SK-N-SH (cell line): ENCODE results near the gene NIN.

Source experiments
- EP300 ChIP-seq, 2 experiments: IDR thresholded peaks; 2 replicates each; pipeline versions ENCODE4 v1.4.0 to v1.6.1; 2012; ENCODE audit warnings: borderline replicate concordance in 1 of 2, low read depth in 1 of 2, low read length in 1 of 2
- FOSL2 ChIP-seq: IDR thresholded peaks from 2 replicates; pipeline ENCODE4 v1.4.0; 2012; ENCODE audit warnings: low read depth, mild to moderate bottlenecking, moderate library complexity, borderline replicate concordance
- GABPA ChIP-seq: IDR thresholded peaks from 2 replicates; pipeline ENCODE4 v1.4.0; 2012; ENCODE audit warnings: low read depth, mild to moderate bottlenecking
- GATA2 ChIP-seq: sonication (generic); formaldehyde crosslinking; IDR thresholded peaks from 2 replicates; pipeline ENCODE4 v1.5.0; 2020; ENCODE audit warnings: mild to moderate bottlenecking, missing genetic modification reagents
- MXI1 ChIP-seq: IDR thresholded peaks from 2 replicates; pipeline ENCODE4 v1.6.1; 2012; ENCODE audit warnings: mild to moderate bottlenecking, low read depth, low read length, improper control_type of control experiment
- NFIC ChIP-seq: IDR thresholded peaks from 2 replicates; pipeline ENCODE4 v1.4.0; 2012; ENCODE audit warnings: borderline replicate concordance
- POLR2AphosphoS5 ChIP-seq: IDR thresholded peaks from 2 replicates; pipeline ENCODE4 v1.6.1; 2012; ENCODE audit warnings: low read depth, low read length
- RAD21 ChIP-seq: IDR thresholded peaks from 2 replicates; pipeline ENCODE4 v1.6.1; 2012; ENCODE audit warnings: mild to moderate bottlenecking, low read length
- SIN3A ChIP-seq: IDR thresholded peaks from 2 replicates; pipeline ENCODE4 v1.6.1; 2012; ENCODE audit warnings: low read depth, mild to moderate bottlenecking, low read length, moderate library complexity, borderline replicate concordance
- YY1 ChIP-seq: IDR thresholded peaks from 2 replicates; pipeline ENCODE4 v1.4.0; 2012; ENCODE audit warnings: low read depth, mild to moderate bottlenecking
- TF ChIP-seq, protein P1 (sequence below): IDR thresholded peaks from 2 replicates; pipeline ENCODE4 v1.4.0; 2012; ENCODE audit warnings: low read depth, borderline replicate concordance
- TF ChIP-seq, protein P2 (sequence below): fragments of 200-600 bp; sonication (generic); IDR thresholded peaks from 2 replicates; pipeline ENCODE4 v1.6.1; 2017; ENCODE audit warnings: antibody characterized with exemption, mild to moderate bottlenecking, moderate library complexity
- TF ChIP-seq, protein P3 (sequence below): fragments of 150-350 bp; IDR thresholded peaks from 2 replicates; pipeline ENCODE4 v1.6.1; 2016; ENCODE audit warnings: mild to moderate bottlenecking, low read depth, low read length
- TF ChIP-seq, protein P4 (sequence below): IDR thresholded peaks from 2 replicates; pipeline ENCODE4 v1.4.0; 2012; ENCODE audit warnings: low read depth

GRCh38 chr14:50830044-50830931 is 674 bp downstream of the NIN start:
- TF ChIP-seq EP300 (IDR thresholded peaks at IDR 0.05; ENCODE audit: borderline replicate concordance in 1 of 2, low read depth in 1 of 2, low read length in 1 of 2) (no peak), FOSL2 (no peak), RAD21 (no peak), GABPA (no peak), GATA2 (CRISPR knock-in tag) (no peak), MXI1 (peak; percentile 12; the same call in 1 of the 2 replicates), POLR2AphosphoS5 (no peak), NFIC (no peak), YY1 (no peak), SIN3A (no peak)
- TF ChIP-seq, protein P1, sequence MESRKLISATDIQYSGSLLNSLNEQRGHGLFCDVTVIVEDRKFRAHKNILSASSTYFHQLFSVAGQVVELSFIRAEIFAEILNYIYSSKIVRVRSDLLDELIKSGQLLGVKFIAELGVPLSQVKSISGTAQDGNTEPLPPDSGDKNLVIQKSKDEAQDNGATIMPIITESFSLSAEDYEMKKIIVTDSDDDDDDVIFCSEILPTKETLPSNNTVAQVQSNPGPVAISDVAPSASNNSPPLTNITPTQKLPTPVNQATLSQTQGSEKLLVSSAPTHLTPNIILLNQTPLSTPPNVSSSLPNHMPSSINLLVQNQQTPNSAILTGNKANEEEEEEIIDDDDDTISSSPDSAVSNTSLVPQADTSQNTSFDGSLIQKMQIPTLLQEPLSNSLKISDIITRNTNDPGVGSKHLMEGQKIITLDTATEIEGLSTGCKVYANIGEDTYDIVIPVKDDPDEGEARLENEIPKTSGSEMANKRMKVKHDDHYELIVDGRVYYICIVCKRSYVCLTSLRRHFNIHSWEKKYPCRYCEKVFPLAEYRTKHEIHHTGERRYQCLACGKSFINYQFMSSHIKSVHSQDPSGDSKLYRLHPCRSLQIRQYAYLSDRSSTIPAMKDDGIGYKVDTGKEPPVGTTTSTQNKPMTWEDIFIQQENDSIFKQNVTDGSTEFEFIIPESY: no peak
- TF ChIP-seq, protein P2, sequence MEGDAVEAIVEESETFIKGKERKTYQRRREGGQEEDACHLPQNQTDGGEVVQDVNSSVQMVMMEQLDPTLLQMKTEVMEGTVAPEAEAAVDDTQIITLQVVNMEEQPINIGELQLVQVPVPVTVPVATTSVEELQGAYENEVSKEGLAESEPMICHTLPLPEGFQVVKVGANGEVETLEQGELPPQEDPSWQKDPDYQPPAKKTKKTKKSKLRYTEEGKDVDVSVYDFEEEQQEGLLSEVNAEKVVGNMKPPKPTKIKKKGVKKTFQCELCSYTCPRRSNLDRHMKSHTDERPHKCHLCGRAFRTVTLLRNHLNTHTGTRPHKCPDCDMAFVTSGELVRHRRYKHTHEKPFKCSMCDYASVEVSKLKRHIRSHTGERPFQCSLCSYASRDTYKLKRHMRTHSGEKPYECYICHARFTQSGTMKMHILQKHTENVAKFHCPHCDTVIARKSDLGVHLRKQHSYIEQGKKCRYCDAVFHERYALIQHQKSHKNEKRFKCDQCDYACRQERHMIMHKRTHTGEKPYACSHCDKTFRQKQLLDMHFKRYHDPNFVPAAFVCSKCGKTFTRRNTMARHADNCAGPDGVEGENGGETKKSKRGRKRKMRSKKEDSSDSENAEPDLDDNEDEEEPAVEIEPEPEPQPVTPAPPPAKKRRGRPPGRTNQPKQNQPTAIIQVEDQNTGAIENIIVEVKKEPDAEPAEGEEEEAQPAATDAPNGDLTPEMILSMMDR: no peak
- TF ChIP-seq, protein P3, sequence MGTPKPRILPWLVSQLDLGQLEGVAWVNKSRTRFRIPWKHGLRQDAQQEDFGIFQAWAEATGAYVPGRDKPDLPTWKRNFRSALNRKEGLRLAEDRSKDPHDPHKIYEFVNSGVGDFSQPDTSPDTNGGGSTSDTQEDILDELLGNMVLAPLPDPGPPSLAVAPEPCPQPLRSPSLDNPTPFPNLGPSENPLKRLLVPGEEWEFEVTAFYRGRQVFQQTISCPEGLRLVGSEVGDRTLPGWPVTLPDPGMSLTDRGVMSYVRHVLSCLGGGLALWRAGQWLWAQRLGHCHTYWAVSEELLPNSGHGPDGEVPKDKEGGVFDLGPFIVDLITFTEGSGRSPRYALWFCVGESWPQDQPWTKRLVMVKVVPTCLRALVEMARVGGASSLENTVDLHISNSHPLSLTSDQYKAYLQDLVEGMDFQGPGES: no peak
- TF ChIP-seq, protein P4, sequence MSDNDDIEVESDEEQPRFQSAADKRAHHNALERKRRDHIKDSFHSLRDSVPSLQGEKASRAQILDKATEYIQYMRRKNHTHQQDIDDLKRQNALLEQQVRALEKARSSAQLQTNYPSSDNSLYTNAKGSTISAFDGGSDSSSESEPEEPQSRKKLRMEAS: no peak; the same call in 1 of the 2 replicates
